Muscle layer of duodenum (tissue), 2 donors: ENCODE data around the gene P2RY1.

Source experiments
- H3K27ac ChIP-seq: one replicate; pipeline ENCODE4 v1.7.0; 2013; ENCODE audit warnings: mild to moderate bottlenecking, low read length
- H3K27me3 ChIP-seq: one replicate; pipeline ENCODE4 v1.7.0; 2013; ENCODE audit warnings: low read depth, mild to moderate bottlenecking, control low read depth, low read length
- H3K36me3 ChIP-seq, 2 donors: one replicate each; pipeline ENCODE4 v1.7.0; 2013; ENCODE audit warnings: low read length in 2 of 2, control low read depth in 1 of 2, mild to moderate bottlenecking in 1 of 2; ENCODE audit not compliant: insufficient read depth in 2 of 2, control insufficient read depth in 1 of 2
- H3K4me1 ChIP-seq, 2 donors: one replicate each; pipeline ENCODE4 v1.7.0; 2013; ENCODE audit warnings: low read length in 2 of 2, mild to moderate bottlenecking in 2 of 2, control low read depth in 1 of 2, moderate library complexity in 1 of 2; ENCODE audit not compliant: insufficient read depth in 2 of 2, control insufficient read depth in 1 of 2
- H3K4me3 ChIP-seq, 2 donors: one replicate each; pipeline ENCODE4 v1.7.0; 2013; ENCODE audit warnings: low read length in 2 of 2, low read depth in 1 of 2, mild to moderate bottlenecking in 1 of 2
- H3K9me3 ChIP-seq, 2 donors: one replicate each; pipeline ENCODE4 v1.7.0; 2013; ENCODE audit warnings: low read length in 2 of 2, control low read depth in 1 of 2, mild to moderate bottlenecking in 1 of 2; ENCODE audit not compliant: control insufficient read depth in 1 of 2
- donor health status: healthy.

Gene P2RY1

GRCh38 chr3:152834776-152835600 is at the start of gene P2RY1:
TSS of gene P2RY1 (plus strand) at chr3:152835131. CDS start at chr3:152835783, 652 bp downstream.
- H3K36me3 ChIP-seq = no peaks in the 10 kb centered on the region
- H3K4me3 ChIP-seq = peak within 1 kb of the TSS; percentile 75 to 99
- no peaks in the 10 kb centered on the region for H3K27me3 ChIP-seq
- H3K27ac ChIP-seq = peak within 1 kb of the TSS; percentile 60
- H3K4me1 ChIP-seq = peaks cover 0 to 13% of the 10 kb centered on the region in 2 donors
- no peaks in the 10 kb centered on the region for H3K9me3 ChIP-seq

- no peaks in the 10 kb centered on the region for H3K9me3 ChIP-seq
- H3K36me3 ChIP-seq = no peaks in the 10 kb centered on the region
- H3K27me3 ChIP-seq = no peaks in the 10 kb centered on the region
- no peak overlapping the region for H3K4me3 ChIP-seq
- H3K27ac ChIP-seq = no peak overlapping the region
- no peaks in the 10 kb centered on the region for H3K4me1 ChIP-seq
Observed at GRCh38 chr3:152786977-152787681, 47.8 kb upstream of the P2RY1 start.

GRCh38 chr3:152790651-152791387 is 44.1 kb upstream of the P2RY1 start:
- H3K27ac ChIP-seq = no peak overlapping the region
- no peaks in the 10 kb centered on the region for H3K4me1 ChIP-seq
- no peaks in the 10 kb centered on the region for H3K27me3 ChIP-seq
- H3K9me3 ChIP-seq = no peaks in the 10 kb centered on the region
- no peak overlapping the region for H3K4me3 ChIP-seq
- H3K36me3 ChIP-seq = no peaks in the 10 kb centered on the region

DNA sequence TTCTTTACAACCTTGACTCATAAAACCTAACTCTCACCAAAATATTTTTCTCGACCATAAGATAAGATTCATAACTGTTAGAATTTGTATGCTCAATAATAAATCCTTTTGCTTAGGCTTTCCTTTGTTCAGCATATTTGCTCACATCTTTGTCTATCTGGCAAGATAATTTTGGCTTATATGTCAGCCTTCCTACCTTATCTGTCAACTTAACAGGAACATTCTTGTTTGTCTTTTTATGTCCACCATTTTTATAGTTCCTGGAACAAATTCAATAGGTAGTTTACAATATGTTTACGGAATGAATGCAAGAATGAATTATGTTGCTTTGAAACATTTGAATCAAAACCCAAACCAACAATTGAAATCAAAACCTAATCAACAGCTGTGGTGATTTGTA is 41.0 kb upstream of the P2RY1 start:
- Histone ChIP-seq H3K36me3 (no peaks in the 10 kb centered on the region), H3K4me3 (no peak overlapping the region), H3K4me1 (no peaks in the 10 kb centered on the region), H3K9me3 (no peaks in the 10 kb centered on the region), H3K27me3 (no peaks in the 10 kb centered on the region), H3K27ac (no peak overlapping the region)

DNA sequence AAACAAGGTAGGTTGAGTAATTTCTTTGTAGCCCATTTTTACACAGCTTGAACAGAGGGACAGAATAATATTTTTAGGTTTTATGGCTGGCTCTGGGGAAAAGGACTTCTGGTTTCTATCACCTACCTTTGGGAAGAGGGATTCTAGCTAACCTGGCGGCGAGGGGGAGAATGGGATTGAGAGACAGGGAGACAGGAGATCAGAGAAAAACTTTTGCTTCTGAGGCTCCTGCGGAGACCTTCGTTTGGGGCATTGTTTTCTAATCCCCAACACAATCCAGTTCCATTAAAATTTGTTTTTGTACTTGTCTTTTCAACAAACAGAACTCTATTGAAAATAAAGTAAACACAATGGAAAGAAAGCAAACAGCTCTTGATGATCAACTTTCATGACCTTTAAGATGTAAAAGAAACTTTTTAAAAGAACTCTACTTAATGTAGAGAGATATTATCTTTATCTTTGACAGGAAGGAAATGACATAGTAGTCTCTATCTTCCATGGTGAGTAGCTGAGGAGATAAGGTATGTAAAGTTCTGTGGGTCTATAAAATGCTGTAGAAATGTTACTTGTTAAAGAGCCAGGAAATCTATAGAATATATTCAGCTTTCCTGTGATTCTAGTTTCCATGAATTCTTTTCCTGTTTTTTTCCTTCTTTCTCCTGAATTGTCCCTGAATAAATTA is 37.0 kb upstream of the P2RY1 start:
- Histone ChIP-seq H3K27me3 (no peaks in the 10 kb centered on the region), H3K36me3 (no peaks in the 10 kb centered on the region)

GRCh38 chr3:152811974-152812760 is 22.8 kb upstream of the P2RY1 start:
- H3K4me3 ChIP-seq = no peak overlapping the region
- H3K4me1 ChIP-seq = peaks cover 0 to 3% of the 10 kb centered on the region in 2 donors
- no peaks in the 10 kb centered on the region for H3K9me3 ChIP-seq
- H3K27me3 ChIP-seq = no peaks in the 10 kb centered on the region
- no peaks in the 10 kb centered on the region for H3K36me3 ChIP-seq
- no peak overlapping the region for H3K27ac ChIP-seq

More for the DNA sequence above, 37.0 kb upstream of the P2RY1 start:
- H3K27ac ChIP-seq = no peak overlapping the region
- H3K4me1 ChIP-seq = no peaks in the 10 kb centered on the region
- no peak overlapping the region for H3K4me3 ChIP-seq
- H3K9me3 ChIP-seq = no peaks in the 10 kb centered on the region

DNA sequence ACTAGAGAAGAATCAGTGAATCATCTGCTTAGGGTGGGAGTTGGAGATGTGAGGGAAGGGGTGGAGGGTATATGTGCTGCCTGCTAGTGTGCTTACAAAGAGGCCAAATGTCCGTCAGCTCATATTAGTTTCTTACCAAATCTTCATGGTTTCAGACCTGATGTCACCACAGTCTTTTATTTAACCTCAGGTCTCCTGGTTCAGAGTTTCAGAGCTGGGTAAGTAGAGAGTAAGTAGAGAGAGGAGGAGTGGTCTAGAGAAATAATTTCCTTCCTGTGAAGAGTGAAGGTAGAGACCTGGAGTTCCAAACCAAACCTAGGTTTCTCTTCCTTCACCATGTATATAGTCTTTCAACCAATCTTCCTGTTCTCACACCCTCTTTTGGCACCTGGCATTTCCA is 17.5 kb upstream of the P2RY1 start:
- Histone ChIP-seq H3K9me3 (no peaks in the 10 kb centered on the region), H3K4me1 (no peaks in the 10 kb centered on the region), H3K27ac (no peak overlapping the region), H3K4me3 (no peak overlapping the region), H3K27me3 (peaks cover 3% of the 10 kb centered on the region), H3K36me3 (no peaks in the 10 kb centered on the region)

- no peak overlapping the region for H3K27ac ChIP-seq
- no peaks in the 10 kb centered on the region for H3K9me3 ChIP-seq
- no peaks in the 10 kb centered on the region for H3K4me1 ChIP-seq
- H3K4me3 ChIP-seq = no peak overlapping the region
- peaks cover 3% of the 10 kb centered on the region for H3K27me3 ChIP-seq
- no peaks in the 10 kb centered on the region for H3K36me3 ChIP-seq
Observed at GRCh38 chr3:152818027-152818426, 16.9 kb upstream of the P2RY1 start.

GRCh38 chr3:152823173-152823572 is 11.8 kb upstream of the P2RY1 start:
- Histone ChIP-seq H3K9me3 (no peaks in the 10 kb centered on the region), H3K27ac (no peak overlapping the region), H3K36me3 (no peaks in the 10 kb centered on the region), H3K4me1 (no peaks in the 10 kb centered on the region), H3K27me3 (peaks cover 3% of the 10 kb centered on the region), H3K4me3 (no peak overlapping the region)

DNA sequence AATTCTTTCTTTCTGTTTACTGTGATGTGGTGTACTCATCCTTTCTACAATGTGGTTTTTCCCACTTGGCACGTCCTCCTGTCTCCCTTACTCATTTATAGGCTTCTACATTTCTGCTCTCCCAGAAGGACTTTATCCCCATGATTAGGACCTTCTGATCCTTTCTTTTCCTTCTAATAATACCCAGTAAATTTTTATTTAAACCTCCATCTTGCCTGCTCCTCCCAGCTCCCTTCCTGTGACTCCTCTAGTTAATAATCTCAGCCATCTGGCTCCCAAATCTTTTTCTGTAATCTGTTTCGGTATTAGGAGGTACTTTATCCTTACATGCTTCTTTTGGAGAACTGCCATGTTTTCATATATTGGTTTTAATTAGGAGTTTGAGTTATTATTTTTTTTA is 11.2 kb upstream of the P2RY1 start:
- Histone ChIP-seq H3K27me3 (peaks cover 3% of the 10 kb centered on the region), H3K27ac (no peak overlapping the region), H3K9me3 (no peaks in the 10 kb centered on the region), H3K4me3 (no peak overlapping the region), H3K4me1 (no peaks in the 10 kb centered on the region), H3K36me3 (no peaks in the 10 kb centered on the region)
